ENCODE data around the gene SHISA6.

The SHISA6 gene

DNA sequence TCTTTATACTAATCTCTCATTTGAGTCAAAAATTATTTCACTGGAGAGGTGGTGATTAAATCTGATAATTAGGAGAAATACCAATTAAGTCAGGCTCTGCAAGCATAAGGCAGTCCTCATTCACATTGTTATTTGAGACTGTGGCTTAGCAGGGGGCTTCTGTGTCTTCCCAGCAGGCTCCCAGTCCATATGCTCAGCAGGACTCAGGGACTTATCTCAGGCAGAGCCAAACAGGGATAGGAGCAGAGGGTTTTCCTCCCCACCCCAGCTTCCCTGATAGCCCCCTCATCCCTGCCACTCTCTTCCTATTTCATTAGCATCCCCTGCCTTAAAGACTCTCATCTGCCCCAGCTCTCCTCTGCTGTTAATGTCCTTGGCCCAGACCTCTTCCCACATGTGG is 252.9 kb downstream of the SHISA6 start:
- DNase-seq, result no peak
- H3K4me3 Mint-ChIP-seq, result no peak overlapping the region
- no peak overlapping the region for H3K27ac Mint-ChIP-seq
- no peaks in the 10 kb centered on the region for H3K36me3 Mint-ChIP-seq
- peaks cover 0 to 5% of the 10 kb centered on the region in 2 donors for H3K27me3 Mint-ChIP-seq
- peaks cover 0 to 8% of the 10 kb centered on the region in 2 donors for H3K9me3 Mint-ChIP-seq
- ATAC-seq (replicated peaks), result no peak
- H3K4me1 Mint-ChIP-seq, result no peaks in the 10 kb centered on the region

DNA sequence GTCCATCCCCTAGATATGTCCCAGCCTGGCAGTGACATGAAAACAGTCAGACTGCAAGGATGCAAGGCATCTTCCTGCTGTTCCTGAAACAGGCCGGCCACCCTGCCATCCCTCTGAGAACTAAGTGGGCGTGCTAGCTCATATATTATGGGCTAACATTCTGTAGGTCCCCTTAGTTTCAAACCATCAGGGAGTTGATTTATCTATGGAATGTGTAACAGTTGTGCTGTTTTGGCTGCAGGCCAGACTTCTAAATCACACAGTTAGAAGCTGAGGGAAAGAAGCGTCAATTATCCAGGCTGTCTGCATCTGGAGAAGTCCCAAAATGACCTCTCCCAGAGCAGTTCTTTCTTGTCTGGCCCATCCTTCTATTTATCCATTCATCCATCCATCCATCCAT is 254.6 kb downstream of the SHISA6 start:
- no peak overlapping the region for H3K4me3 Mint-ChIP-seq
- DNase-seq (no peak), ATAC-seq (replicated peaks) (no peak)
- H3K27me3 Mint-ChIP-seq, result peaks cover 0 to 5% of the 10 kb centered on the region in 2 donors
- H3K27ac Mint-ChIP-seq, result no peak overlapping the region
- H3K36me3 Mint-ChIP-seq, result no peaks in the 10 kb centered on the region
- H3K9me3 Mint-ChIP-seq, result peaks cover 0 to 5% of the 10 kb centered on the region in 2 donors
- no peaks in the 10 kb centered on the region for H3K4me1 Mint-ChIP-seq

DNA sequence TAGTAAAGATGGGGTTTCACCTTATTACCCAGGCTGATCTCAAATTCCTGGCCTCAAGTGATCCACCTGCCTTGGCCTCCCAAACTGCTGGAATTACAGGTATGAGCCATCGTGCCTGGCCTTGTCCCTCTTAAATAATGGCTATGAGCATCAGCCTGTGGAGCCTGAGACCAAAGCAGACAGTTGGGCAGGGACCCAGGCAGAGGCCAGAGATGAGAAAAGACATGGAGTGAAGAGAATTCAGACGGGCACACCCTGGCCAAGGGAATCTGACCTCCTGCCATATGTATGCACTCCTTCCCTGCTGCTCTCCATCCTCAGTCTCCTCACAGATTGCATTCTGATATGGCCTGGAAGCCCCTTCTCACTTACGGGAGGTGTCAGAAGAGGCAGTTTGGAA is 258.9 kb downstream of the SHISA6 start:
- no peak for ATAC-seq (replicated peaks)
- DNase-seq, result no peak
- no peak overlapping the region for H3K4me3 Mint-ChIP-seq
- no peaks in the 10 kb centered on the region for H3K4me1 Mint-ChIP-seq
- no peaks in the 10 kb centered on the region for H3K36me3 Mint-ChIP-seq
- H3K27me3 Mint-ChIP-seq, result no peaks in the 10 kb centered on the region
- H3K9me3 Mint-ChIP-seq, result peaks cover 3 to 5% of the 10 kb centered on the region in 2 donors
- no peak overlapping the region for H3K27ac Mint-ChIP-seq

DNA sequence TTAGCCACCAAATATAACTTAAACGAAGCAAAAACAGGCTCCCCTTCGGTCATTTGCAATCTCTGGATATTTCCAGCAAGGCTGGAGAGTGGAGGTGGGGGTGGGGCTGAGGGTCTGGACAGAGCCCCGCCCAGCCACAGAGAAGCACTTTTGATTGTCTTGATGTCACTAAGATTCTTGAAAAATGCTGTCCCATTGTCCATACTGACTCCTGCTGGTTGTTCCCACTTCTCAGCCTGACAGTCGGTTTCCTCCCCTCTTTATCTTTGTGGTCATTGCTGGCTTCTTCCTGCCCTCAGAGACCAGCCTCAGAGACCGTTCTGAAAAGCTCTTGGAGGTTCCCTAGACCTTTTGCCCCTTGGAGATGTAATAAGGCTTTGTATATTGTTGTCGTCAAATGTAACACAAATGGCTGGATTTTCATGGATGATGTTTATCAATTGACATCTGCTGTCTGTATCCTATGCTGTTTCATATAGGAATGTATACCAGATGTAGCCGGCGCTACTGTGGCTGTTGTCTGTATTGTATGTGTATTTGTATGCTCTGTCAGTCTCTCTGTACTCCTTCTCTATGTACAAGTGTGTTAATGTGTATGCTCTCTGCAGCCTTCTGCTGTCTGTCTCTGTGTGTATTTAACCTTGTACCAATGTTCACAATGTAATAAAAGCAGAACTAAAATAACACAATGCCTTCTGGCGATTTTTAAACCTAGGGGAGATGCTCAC is 262.5 kb downstream of the SHISA6 start:
- Mint-ChIP-seq H3K9me3 (peaks cover 5 to 8% of the 10 kb centered on the region in 2 donors), H3K27ac (no peak overlapping the region), H3K4me1 (no peaks in the 10 kb centered on the region), H3K27me3 (no peaks in the 10 kb centered on the region), H3K4me3 (no peak overlapping the region), H3K36me3 (no peaks in the 10 kb centered on the region)
- no peak for ATAC-seq (replicated peaks)
- DNase-seq, result no peak

DNA sequence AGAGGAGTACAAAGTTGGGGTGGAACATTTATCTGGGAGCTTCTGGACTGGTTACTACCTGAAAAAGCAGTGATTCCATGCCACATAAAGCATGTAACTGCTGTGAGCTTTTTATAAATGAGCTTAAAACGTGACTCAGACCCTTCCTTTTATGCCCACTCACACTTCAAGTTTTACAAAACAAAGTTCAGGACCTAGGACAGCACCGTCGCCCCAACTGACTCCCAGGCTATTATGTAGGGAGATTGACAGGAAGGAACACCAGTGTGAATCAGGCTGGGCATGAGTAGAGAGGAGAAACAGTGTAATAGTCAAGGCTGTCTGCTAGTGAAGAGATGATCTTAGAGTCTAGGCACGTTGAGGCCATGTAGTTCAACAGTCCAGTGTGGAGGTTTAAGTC is 265.6 kb downstream of the SHISA6 start:
- no peaks in the 10 kb centered on the region for H3K4me1 Mint-ChIP-seq
- H3K27ac Mint-ChIP-seq, result no peak overlapping the region
- H3K9me3 Mint-ChIP-seq, result peaks cover 2 to 7% of the 10 kb centered on the region in 2 donors
- H3K36me3 Mint-ChIP-seq, result no peaks in the 10 kb centered on the region
- no peaks in the 10 kb centered on the region for H3K27me3 Mint-ChIP-seq
- H3K4me3 Mint-ChIP-seq, result no peak overlapping the region
- DNase-seq (no peak), ATAC-seq (replicated peaks) (no peak)

DNA sequence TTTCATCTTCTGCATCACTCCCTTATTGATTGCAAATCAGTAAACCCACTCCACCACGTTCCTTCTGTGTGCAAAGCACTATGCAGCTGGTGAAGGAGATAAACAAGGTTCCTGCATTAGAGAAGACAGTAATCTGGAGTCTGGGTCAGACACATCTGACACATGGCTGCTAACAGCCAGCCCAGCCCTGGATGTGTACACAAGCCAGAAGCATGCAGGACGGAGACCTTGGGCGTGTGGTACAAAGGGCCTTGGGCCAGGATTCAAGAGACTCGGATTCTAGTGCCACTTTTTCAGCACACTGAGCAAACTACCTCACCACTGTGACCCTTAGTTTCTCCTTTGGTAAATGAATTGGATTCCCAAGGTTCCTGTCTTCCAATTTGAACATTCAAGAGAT is 270.7 kb downstream of the SHISA6 start:
- H3K27me3 Mint-ChIP-seq, result no peaks in the 10 kb centered on the region
- no peak overlapping the region for H3K27ac Mint-ChIP-seq

DNA sequence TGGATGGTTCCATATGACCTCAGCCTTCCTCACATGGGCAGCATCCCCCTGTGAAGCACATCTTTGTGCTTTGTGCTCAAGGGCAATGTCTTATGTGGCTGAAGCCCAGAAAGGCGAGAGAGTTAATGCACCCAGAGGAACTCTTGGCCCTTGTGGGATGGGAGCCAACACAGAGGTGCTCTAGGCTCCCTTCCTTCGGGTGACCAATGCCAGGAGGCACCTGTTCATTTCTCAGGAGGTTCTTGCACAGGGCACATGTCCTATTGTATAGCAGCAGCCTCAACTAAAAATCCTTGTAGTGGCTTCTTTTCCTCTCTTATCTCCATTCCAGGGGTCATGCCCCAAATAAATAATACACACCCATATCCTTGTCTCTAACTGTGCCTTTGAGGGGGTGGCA is 273.6 kb downstream of the SHISA6 start:
- Mint-ChIP-seq H3K27ac (no peak overlapping the region), H3K36me3 (no peaks in the 10 kb centered on the region), H3K4me1 (no peaks in the 10 kb centered on the region), H3K9me3 (peaks cover 0 to 3% of the 10 kb centered on the region in 2 donors), H3K4me3 (no peak overlapping the region), H3K27me3 (no peaks in the 10 kb centered on the region)
- no peak for DNase-seq
- no peak for ATAC-seq (replicated peaks)

More for the DNA sequence above, 270.7 kb downstream of the SHISA6 start:
- no peaks in the 10 kb centered on the region for H3K4me1 Mint-ChIP-seq
- no peak for ATAC-seq (replicated peaks)
- no peaks in the 10 kb centered on the region for H3K36me3 Mint-ChIP-seq
- peaks cover 0 to 8% of the 10 kb centered on the region in 2 donors for H3K9me3 Mint-ChIP-seq
- DNase-seq, result no peak
- no peak overlapping the region for H3K4me3 Mint-ChIP-seq

DNA sequence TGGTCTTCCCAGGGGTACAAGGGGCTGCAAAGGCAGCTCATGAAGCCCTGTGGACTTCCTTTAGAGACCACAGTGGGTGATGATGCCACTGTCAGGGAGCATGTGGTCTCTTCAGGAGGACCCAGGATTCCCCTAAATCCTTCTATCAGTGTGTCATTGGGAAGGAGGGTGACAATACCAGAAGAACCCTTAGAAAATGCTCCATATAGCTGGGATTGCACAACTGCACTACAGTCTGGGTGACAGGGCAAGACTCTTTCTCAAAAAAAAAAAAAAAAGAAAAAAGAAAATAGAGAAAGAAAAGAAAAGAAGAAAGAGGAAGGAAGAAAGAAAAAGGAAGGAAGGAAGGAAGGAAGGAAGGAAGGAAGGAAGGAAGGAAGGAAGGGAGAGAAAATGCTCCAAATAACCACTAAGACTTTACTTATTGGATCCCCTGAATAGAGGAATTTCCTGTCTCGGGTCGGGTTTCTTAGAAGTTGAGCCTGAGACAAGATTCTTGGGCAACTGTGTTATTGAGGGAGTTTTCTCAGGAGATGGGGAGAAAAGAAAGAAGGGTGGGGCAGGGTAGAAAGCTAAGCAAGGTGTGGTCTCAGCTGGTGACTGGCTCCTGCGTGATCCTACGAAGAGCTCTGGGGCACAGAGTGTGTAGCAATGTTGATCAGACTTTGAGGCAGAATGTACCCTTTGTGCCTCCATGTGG is 274.1 kb downstream of the SHISA6 start:
- H3K4me3 Mint-ChIP-seq, result no peak overlapping the region
- H3K4me1 Mint-ChIP-seq, result no peaks in the 10 kb centered on the region
- H3K27ac Mint-ChIP-seq, result no peak overlapping the region
- H3K27me3 Mint-ChIP-seq, result no peaks in the 10 kb centered on the region
- no peak for ATAC-seq (replicated peaks)
- no peak for DNase-seq
- H3K36me3 Mint-ChIP-seq, result no peaks in the 10 kb centered on the region
- peaks cover 0 to 3% of the 10 kb centered on the region in 2 donors for H3K9me3 Mint-ChIP-seq

DNA sequence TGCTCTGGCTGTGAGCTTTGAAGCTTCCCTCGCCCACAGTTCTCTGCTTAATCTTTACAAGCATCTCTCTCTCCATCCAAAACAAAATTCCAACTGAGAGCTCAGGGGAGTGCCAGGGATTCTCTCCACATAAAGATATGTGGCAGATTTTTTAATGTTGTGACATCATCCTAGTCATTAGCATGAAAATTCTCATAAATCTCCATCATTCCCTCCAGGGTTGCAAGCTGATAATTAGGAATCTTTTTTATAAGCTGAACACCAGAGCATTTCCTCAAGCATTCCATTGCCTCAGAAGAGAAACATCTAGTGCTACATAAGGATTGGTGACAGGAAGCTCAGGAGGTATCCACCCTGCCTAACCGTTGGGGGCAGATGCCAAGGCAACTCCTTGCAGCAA is 274.9 kb downstream of the SHISA6 start:
- Mint-ChIP-seq H3K4me3 (no peak overlapping the region), H3K4me1 (no peaks in the 10 kb centered on the region), H3K27ac (no peak overlapping the region), H3K9me3 (peaks cover 0 to 3% of the 10 kb centered on the region in 2 donors), H3K27me3 (no peaks in the 10 kb centered on the region), H3K36me3 (no peaks in the 10 kb centered on the region)
- ATAC-seq (replicated peaks), result no peak
- no peak for DNase-seq

DNA sequence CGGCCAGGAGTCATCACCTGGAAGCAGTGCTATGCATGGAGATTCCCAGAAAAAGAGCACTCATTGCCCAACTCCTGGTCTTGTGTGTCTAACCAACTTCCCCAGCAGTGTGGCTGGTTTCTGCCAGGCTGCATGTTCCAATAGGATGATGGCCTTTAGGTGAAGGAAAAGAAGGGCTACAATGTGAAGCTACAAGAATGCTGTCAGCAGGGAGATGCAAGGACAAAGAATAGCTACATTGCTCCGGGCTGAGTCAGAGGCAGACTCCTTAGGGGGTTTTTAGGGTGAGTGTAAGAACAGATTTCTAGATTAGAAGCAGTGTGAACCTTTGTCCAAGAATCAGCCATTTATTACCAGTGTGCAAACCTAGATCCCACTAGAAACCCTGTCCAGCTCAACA is 294.2 kb downstream of the SHISA6 start:
- DNase-seq, result no peak
- Mint-ChIP-seq H3K4me1 (no peaks in the 10 kb centered on the region), H3K27ac (no peak overlapping the region), H3K36me3 (no peaks in the 10 kb centered on the region), H3K27me3 (no peaks in the 10 kb centered on the region), H3K9me3 (peaks cover 6 to 9% of the 10 kb centered on the region in 2 donors), H3K4me3 (no peak overlapping the region)
- ATAC-seq (replicated peaks), result no peak

DNA sequence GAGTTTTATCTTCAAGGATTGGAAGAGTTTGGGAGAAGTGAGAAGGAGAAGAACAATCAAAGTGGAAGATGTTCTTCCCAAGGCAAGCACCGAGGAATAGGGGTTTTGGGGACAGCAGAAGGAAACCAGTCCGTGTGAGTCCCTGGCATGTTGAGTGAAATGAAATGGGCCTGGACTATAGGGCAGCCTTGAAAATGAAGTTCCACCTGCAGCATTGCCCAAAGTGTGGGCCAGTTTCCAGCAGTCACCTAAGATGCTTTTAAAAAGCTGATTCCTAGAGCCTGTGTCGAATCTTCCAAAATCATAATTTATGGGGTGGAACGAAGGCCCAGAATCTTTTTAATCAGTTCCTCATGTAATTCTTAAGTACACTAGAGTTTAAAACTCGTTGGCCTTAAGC is 297.4 kb downstream of the SHISA6 start:
- H3K36me3 Mint-ChIP-seq, result no peaks in the 10 kb centered on the region
- no peak for ATAC-seq (replicated peaks)
- no peak overlapping the region for H3K4me3 Mint-ChIP-seq
- H3K27ac Mint-ChIP-seq, result no peak overlapping the region
- peaks cover 9% of the 10 kb centered on the region in 2 donors for H3K9me3 Mint-ChIP-seq
- H3K4me1 Mint-ChIP-seq, result no peaks in the 10 kb centered on the region
- no peaks in the 10 kb centered on the region for H3K27me3 Mint-ChIP-seq
- DNase-seq, result no peak

DNA sequence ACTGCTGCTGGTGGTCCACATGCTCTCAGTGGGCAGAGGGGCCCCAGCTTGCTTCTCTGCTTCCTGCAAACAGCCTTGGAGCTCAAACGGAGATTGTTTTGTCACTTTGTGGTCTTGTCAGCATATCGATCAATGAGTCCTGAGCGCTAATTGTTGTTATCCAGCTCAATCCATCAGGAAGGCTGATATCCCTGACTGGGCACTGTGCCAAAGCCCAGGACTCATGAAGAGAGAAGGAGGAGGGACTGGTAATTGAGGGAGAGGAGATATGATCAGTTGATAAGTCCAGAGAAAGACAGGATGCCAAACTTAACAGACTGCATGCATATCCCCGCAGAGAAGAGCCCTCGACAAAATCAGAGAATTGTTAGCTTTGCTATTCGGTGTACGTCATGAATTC is 298.6 kb downstream of the SHISA6 start:
- Mint-ChIP-seq H3K36me3 (no peaks in the 10 kb centered on the region), H3K27me3 (no peaks in the 10 kb centered on the region), H3K4me1 (no peaks in the 10 kb centered on the region), H3K27ac (no peak overlapping the region), H3K4me3 (no peak overlapping the region), H3K9me3 (peaks cover 5% of the 10 kb centered on the region in 2 donors)
- no peak for ATAC-seq (replicated peaks)
- DNase-seq, result no peak

DNA sequence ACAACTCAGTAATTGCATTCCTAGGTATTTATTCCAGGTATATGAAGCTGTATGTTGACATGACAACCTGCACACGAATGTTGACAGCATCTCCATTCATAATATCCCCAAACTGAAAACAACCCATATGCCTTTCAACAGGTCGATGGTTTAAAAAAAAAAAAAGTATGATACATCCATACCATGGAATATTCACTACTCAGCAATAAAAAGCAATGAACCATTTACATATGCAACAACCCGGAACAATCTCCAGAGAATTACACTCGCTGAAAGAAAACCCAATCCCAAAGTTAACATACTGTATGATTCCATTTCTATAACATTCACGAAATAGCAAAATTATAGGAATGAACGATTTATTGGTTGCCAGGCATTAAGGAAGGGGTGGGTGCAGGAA is 304.0 kb downstream of the SHISA6 start:
- no peak overlapping the region for H3K27ac Mint-ChIP-seq
- H3K36me3 Mint-ChIP-seq, result no peaks in the 10 kb centered on the region
- H3K4me3 Mint-ChIP-seq, result no peak overlapping the region
- H3K27me3 Mint-ChIP-seq, result no peaks in the 10 kb centered on the region
- no peak for DNase-seq
- no peak for ATAC-seq (replicated peaks)
- H3K9me3 Mint-ChIP-seq, result peaks cover 0 to 2% of the 10 kb centered on the region in 2 donors
- no peaks in the 10 kb centered on the region for H3K4me1 Mint-ChIP-seq

DNA sequence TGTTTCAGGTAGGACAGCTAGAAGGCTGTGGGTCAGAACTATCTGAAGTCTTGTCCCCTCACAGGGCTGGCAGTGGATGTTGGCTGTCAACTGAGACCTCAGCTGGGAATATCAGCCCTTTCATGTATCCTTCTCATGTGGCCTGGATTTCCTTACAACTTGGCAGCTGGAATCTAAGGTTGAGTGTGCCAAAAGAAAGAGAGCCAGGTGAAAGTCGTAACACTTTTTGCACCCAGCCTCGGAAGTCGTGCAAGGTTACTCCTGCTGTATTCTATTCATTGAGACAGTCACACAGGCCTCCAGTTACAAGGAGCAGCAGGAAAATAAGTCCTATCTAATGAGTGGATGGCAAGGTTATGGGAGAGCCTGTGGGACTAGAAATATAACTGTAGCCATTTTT is 304.7 kb downstream of the SHISA6 start:
- peaks cover under 1 to 3% of the 10 kb centered on the region in 2 donors for H3K9me3 Mint-ChIP-seq
- no peak for ATAC-seq (replicated peaks)
- no peak overlapping the region for H3K4me3 Mint-ChIP-seq
- H3K4me1 Mint-ChIP-seq, result no peaks in the 10 kb centered on the region
- no peak for DNase-seq
- H3K36me3 Mint-ChIP-seq, result no peaks in the 10 kb centered on the region
- H3K27ac Mint-ChIP-seq, result no peak overlapping the region
- no peaks in the 10 kb centered on the region for H3K27me3 Mint-ChIP-seq

DNA sequence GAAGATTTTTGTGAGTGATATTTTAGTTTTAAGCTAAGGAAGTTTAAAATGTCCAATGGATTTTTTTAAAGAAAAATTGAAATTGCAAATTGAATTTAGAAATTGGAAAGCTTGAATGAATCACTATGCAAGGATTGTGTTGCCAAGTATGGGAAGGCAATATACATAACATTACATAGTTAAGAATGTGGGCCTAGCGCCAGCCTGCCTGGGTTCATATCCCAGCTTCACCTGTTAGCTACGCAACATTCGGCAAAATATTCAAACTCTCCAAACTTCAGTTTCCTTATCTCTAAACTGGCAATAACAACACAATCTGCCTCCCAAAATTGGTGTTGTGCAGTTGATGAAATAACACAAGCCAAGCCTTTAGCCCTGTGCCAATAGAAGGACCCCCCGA is 306.8 kb downstream of the SHISA6 start:
- peaks cover 0 to 3% of the 10 kb centered on the region in 2 donors for H3K9me3 Mint-ChIP-seq
- no peak for DNase-seq
- no peak for ATAC-seq (replicated peaks)
- H3K27me3 Mint-ChIP-seq, result no peaks in the 10 kb centered on the region
- H3K4me3 Mint-ChIP-seq, result no peak overlapping the region
- H3K4me1 Mint-ChIP-seq, result no peaks in the 10 kb centered on the region
- H3K36me3 Mint-ChIP-seq, result no peaks in the 10 kb centered on the region
- H3K27ac Mint-ChIP-seq, result no peak overlapping the region
